ENCODE data around the gene ZNF862.

DNA sequence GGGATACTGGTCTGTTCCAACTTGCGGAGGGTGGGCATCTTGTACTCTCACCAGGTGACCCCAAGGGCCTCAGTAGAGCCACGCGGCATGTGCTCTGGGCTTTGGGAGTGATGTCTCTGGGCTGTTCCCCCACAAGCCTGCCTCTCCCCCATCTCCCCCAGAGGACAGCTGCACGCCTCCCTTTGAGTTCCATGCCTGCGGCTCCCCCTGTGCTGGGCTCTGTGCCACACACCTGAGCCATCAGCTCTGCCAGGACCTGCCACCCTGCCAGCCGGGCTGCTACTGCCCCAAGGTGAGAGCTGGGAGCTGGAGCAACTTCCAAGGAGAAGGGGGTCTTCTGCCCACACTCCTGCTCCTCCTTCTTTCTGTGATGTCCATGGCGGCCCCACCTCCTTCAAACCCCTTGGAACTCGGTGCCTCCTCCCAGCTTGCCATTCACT, 15.0 kb upstream of the ZNF862 start:
- TF ChIP-seq POLR2AphosphoS5 (IDR thresholded peaks at IDR 0.05), result no peak
- TF ChIP-seq, protein P1, sequence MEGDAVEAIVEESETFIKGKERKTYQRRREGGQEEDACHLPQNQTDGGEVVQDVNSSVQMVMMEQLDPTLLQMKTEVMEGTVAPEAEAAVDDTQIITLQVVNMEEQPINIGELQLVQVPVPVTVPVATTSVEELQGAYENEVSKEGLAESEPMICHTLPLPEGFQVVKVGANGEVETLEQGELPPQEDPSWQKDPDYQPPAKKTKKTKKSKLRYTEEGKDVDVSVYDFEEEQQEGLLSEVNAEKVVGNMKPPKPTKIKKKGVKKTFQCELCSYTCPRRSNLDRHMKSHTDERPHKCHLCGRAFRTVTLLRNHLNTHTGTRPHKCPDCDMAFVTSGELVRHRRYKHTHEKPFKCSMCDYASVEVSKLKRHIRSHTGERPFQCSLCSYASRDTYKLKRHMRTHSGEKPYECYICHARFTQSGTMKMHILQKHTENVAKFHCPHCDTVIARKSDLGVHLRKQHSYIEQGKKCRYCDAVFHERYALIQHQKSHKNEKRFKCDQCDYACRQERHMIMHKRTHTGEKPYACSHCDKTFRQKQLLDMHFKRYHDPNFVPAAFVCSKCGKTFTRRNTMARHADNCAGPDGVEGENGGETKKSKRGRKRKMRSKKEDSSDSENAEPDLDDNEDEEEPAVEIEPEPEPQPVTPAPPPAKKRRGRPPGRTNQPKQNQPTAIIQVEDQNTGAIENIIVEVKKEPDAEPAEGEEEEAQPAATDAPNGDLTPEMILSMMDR (IDR thresholded peaks at IDR 0.05), result no peak
- no peak for TF ChIP-seq POLR2A (IDR thresholded peaks at IDR 0.05)
